ENCODE measurements around the gene SLC41A1. TPM values are rescaled to one million over a fixed set of nuclear protein-coding genes. Genes with fewer than 3 reads are reported as not detected.
A peak's percentile ranks its signal among the peaks of the same experiment; 100 is the strongest.

The SLC41A1 gene
- total RNA-seq, 1 donor from 2014 or later: 14.0 TPM

DNA sequence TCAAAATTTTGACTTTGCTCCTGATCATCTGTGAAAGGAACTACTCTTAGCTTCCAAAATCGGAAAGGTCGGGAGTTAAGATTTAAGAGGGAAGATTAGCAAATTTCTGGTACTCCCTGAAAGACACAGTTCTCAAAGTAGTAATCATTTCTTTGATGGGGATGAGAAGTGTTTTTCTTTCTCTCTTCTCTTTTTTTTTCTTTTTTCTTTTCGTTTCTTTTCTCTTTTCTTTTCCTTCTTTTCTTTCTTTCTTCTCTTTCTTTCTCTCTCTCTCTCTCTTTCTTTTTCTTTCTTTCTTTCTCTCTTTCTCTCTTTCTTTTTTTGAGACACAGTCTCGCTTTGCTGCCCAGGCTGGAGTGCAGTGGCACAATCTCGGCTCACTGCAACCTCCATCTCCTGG is 32.7 kb downstream of the SLC41A1 start:
- DNase-seq (ENCODE audit: low read depth): no peak
- H3K4me3 ChIP-seq (ENCODE audit: low read depth, low read length): no peak overlapping the region
- TF ChIP-seq, protein P1, sequence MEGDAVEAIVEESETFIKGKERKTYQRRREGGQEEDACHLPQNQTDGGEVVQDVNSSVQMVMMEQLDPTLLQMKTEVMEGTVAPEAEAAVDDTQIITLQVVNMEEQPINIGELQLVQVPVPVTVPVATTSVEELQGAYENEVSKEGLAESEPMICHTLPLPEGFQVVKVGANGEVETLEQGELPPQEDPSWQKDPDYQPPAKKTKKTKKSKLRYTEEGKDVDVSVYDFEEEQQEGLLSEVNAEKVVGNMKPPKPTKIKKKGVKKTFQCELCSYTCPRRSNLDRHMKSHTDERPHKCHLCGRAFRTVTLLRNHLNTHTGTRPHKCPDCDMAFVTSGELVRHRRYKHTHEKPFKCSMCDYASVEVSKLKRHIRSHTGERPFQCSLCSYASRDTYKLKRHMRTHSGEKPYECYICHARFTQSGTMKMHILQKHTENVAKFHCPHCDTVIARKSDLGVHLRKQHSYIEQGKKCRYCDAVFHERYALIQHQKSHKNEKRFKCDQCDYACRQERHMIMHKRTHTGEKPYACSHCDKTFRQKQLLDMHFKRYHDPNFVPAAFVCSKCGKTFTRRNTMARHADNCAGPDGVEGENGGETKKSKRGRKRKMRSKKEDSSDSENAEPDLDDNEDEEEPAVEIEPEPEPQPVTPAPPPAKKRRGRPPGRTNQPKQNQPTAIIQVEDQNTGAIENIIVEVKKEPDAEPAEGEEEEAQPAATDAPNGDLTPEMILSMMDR (conservative IDR thresholded peaks at IDR 0.05; ENCODE audit: low read depth, low read length): no peak

DNA sequence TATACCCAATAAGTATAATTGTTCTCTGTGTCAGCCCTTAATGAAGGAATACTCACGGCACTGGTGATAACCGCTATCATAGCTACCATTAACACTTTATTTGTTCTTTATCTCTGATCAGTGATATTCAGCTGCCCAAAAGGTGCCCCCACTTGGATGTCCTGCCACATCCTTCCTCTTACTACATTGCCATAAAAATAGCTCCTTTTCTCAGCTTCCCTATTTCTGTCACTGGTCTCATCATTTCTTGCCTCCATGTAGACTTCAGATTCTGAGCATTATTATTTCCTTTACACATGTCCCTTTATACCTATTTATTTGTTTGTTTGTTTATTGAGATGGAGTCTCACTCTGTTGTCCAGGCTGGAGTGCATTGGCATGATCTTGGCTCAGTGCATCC is 35.0 kb downstream of the SLC41A1 start:
- TF ChIP-seq, protein P1 (conservative IDR thresholded peaks at IDR 0.05; ENCODE audit: low read depth, low read length): no peak
- DNase-seq (ENCODE audit: low read depth): no peak
- H3K4me3 ChIP-seq (ENCODE audit: low read depth, low read length): no peak overlapping the region

DNA sequence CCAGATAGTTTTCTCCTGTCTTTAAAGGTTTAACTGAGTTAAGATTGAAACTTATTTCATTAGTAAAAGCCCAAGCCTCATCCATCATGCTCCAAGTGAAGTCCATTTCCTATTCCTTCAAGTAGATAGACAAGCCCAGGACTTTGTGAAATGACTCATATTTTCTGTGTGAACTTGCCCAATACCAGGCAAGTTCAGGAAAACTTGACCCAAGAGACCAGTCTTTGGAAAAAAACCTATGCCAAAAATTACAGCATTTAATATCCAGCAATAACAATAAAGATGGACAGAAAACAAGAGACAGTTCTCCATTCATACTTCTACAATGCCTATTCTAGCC is 37.3 kb downstream of the SLC41A1 start:
- H3K4me3 ChIP-seq (ENCODE audit: low read depth, low read length): peak overlapping the region; percentile 90
- TF ChIP-seq, protein P1 (conservative IDR thresholded peaks at IDR 0.05; ENCODE audit: low read depth, low read length): no peak
- no peak for DNase-seq (ENCODE audit: low read depth)

DNA sequence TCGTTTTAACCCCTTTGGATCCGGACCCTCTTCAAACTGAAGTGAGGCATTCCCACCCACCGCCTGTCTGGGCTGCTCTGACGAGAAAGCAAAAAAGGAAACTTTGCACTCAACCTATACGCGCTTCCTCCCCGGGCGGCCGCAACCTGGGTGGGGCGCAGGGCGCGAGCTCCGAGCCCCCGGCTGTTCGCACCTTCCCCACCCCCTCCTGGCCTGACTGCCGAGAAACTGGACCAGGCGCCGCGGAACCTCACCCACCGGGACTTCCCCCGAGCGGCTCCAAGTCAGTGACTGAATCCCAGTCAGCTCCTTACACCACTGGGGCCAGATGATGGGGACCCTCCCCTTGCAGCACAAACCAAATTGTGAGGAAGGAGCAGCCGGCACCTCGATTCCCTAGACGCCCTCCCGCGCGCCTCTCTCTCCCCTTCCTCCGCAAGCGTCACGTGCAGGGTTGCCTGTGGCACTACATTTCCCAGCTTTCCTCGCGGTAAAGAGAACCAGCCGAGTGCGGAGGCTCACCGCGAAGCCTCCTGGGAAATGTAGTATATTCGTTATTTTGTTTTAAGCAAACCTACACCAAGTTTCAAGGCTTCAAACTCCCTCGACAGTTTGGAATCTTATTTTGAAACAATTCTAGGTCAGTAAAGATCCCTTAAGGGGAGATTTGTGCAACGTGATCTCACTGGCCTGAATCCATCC is 37.8 kb downstream of the SLC41A1 start, which contains the start of gene RAB29:
TSS of gene RAB29 (minus strand) at position 468 of the 702 bp plus-strand sequence. CDS start 526 bp downstream, outside the sequence.
- TF ChIP-seq, protein P1 (conservative IDR thresholded peaks at IDR 0.05; ENCODE audit: low read depth, low read length): no peak
- H3K4me3 ChIP-seq (ENCODE audit: low read depth, low read length): peak within 1 kb of the TSS; percentile 90
- DNase-seq (ENCODE audit: low read depth): no peak

DNA sequence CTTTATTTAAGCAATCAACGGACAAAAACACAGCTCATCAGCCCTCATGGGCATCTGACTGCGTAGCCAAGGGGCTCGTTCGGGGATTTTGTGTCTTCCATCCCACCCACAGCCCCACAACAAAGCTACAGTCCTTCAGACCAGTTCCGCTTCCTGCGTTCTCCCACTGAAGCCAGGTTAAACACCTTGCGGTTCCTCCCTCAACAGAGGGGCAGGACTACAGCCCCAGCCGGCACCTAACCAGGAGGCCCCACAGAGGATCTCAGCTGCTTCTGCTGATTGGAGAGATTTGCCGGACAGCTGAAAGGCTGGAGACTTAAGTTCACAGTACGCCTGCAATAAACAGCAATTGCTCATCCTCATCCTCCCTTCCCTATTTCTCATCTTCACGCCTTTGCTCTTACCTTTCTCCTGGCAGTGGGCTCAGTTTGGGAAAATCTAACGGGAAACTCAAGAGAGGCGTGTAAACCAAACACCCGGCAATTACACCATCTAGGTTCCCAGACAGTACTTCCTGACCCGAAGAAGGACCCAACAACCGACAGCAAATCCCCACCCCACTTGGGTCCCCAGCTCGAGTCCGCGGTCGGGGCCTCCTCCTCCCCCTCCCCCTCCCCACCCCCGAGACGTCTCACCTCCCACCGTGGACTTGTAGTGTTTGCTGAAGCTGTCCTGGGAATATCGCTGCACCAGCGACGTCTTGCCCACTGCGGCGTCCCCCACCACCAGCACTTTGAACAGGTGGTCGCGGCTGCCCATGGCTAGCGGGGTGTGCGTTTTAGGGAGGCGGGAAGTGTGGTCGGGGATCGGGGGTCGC is 38.6 kb downstream of the SLC41A1 start:
- no peak for DNase-seq (ENCODE audit: low read depth)
- TF ChIP-seq, protein P1 (conservative IDR thresholded peaks at IDR 0.05; ENCODE audit: low read depth, low read length): no peak
- H3K4me3 ChIP-seq (ENCODE audit: low read depth, low read length): peak overlapping the region; percentile 90

DNA sequence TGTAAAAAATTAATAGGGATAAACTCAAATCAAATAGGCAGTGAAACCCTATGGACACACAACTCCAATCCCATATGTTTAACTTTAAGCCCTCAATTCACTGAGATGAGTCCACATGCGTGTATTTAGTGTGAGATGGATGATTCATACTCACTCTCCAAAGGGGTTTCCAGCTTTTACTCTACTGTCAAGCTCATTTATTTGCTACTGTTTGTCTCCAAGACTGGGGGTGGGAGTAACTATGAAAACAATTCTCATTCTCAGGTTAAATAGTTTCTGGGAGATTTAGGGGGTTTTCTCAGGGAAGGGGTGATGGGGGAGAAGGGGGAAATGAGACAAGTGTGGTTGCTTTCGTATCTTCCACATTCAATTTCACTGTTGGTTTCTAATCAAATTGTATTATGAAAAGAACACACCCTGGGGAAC is 40.4 kb downstream of the SLC41A1 start:
- TF ChIP-seq, protein P1 (conservative IDR thresholded peaks at IDR 0.05; ENCODE audit: low read depth, low read length): no peak
- DNase-seq (ENCODE audit: low read depth): no peak

More for the DNA sequence above, 40.4 kb downstream of the SLC41A1 start:
- H3K4me3 ChIP-seq (ENCODE audit: low read depth, low read length): no peak overlapping the region
